Hepatocyte (in vitro differentiated cells): ENCODE data around the gene VILL. TPM values are rescaled to one million over a fixed set of nuclear protein-coding genes. Genes with fewer than 3 reads are reported as not detected.
"Not testable (repeated sequence)": the region's sequence is repeated elsewhere in the genome, so short reads cannot be mapped to it uniquely, and the experiment has no call there.

Experiments
- DNase-seq: peaks from one replicate; pipeline ENCODE4 v3.0.0-alpha.2; 2016; ENCODE audit warnings: low spot score
- H2AFZ ChIP-seq: fragments of 200-600 bp; sonication (generic); 2 replicates; pipeline ENCODE4 v1.6.0; 2016; ENCODE audit warnings: antibody characterized with exemption, mild to moderate bottlenecking
- H3K27ac ChIP-seq: fragments of 200-600 bp; sonication (generic); 2 replicates; pipeline ENCODE4 v1.5.1; 2016; ENCODE audit warnings: mild to moderate bottlenecking
- H3K27me3 ChIP-seq: fragments of 200-600 bp; sonication (generic); 2 replicates; pipeline ENCODE4 v1.6.1; 2016
- H3K36me3 ChIP-seq: fragments of 200-600 bp; sonication (generic); replicated peaks from 2 replicates; pipeline ENCODE4 v1.5.1; 2016; ENCODE audit warnings: low read depth; ENCODE audit not compliant: insufficient read depth
- H3K4me1 ChIP-seq: fragments of 200-600 bp; sonication (generic); 2 replicates; pipeline ENCODE4 v1.5.1; 2016; ENCODE audit warnings: mild to moderate bottlenecking, moderate library complexity; ENCODE audit not compliant: insufficient read depth
- H3K4me2 ChIP-seq: fragments of 200-600 bp; sonication (generic); 2 replicates; pipeline ENCODE4 v1.6.0; 2016
- H3K4me3 ChIP-seq: fragments of 200-600 bp; sonication (generic); 2 replicates; pipeline ENCODE4 v1.5.1; 2016; ENCODE audit warnings: mild to moderate bottlenecking
- H3K79me2 ChIP-seq: fragments of 200-600 bp; sonication (generic); 2 replicates; pipeline ENCODE4 v1.6.0; 2017; ENCODE audit warnings: mild to moderate bottlenecking
- H3K9me2 ChIP-seq: fragments of 200-600 bp; sonication (generic); replicated peaks from 2 replicates; pipeline ENCODE4 v1.6.0; 2017; ENCODE audit warnings: mild to moderate bottlenecking; ENCODE audit not compliant: insufficient read depth
- H3K9me3 ChIP-seq: fragments of 200-600 bp; sonication (generic); 2 replicates; pipeline ENCODE4 v1.5.1; 2016; ENCODE audit warnings: low read depth, mild to moderate bottlenecking
- H4K20me1 ChIP-seq: fragments of 200-600 bp; sonication (generic); 2 replicates; pipeline ENCODE4 v1.6.0; 2016; ENCODE audit warnings: mild to moderate bottlenecking; ENCODE audit not compliant: insufficient read depth, poor library complexity, severe bottlenecking
- CTCF ChIP-seq: fragments of 200-600 bp; sonication (generic); IDR thresholded peaks from 2 replicates; pipeline ENCODE4 v1.5.1; 2016; ENCODE audit warnings: antibody characterized with exemption, mild to moderate bottlenecking; ENCODE audit not compliant: poor library complexity
- EZH2 ChIP-seq: fragments of 200-600 bp; sonication (generic); IDR thresholded peaks from 2 replicates; pipeline ENCODE4 v1.6.1; 2016; ENCODE audit warnings: antibody characterized with exemption, mild to moderate bottlenecking, borderline replicate concordance
- EZH2phosphoT487 ChIP-seq: fragments of 200-600 bp; sonication (generic); IDR thresholded peaks from one replicate; pipeline ENCODE4 v1.6.1; 2018; ENCODE audit warnings: antibody characterized with exemption, mild to moderate bottlenecking, low read depth, moderate library complexity; ENCODE audit not compliant: unreplicated experiment, severe bottlenecking
- WGBS: methylation state at CpG from one replicate; pipeline ENCODE4 v1.1.6; 2016; ENCODE audit warnings: low lambda C conversion rate; ENCODE audit errors: missing lambda C conversion rate; 5-methylcytosine and 5-hydroxymethylcytosine counted together
- polyA plus RNA-seq: library from polyadenylated mRNA; unstranded; fragments of >200 nt; fragmentation: Nextera tagmentation; extraction: Ambion mirVana; gene quantifications from 2 replicates; pipeline ENCODE4 v1.2.1, GENCODE V29; 2016
- total RNA-seq: library from RNA; depleted of rRNA; stranded (reverse); fragments of >200 nt; gene quantifications from 2 replicates; pipeline ENCODE4 v1.2.3, GENCODE V29; 2014

VILL gene
- total and polyA plus RNA-seq, 2 experiments from 2014 or later = 39.3 to 47.4 TPM

GRCh38 chr3:37971467-37971866 is 19.1 kb upstream of the VILL start:
- Histone ChIP-seq H4K20me1 (no peaks in the 10 kb centered on the region), H3K27ac (no peak overlapping the region), H3K79me2 (peaks cover 4% of the 10 kb centered on the region), H3K9me2 (no peaks in the 10 kb centered on the region), H3K27me3 (no peaks in the 10 kb centered on the region), H3K4me2 (no peak overlapping the region), H3K36me3 (no peaks in the 10 kb centered on the region), H3K4me1 (peaks cover 4% of the 10 kb centered on the region), H3K4me3 (no peak overlapping the region), H3K9me3 (no peaks in the 10 kb centered on the region), H2AFZ (no peak overlapping the region)
- no peak for DNase-seq
- no peak for TF ChIP-seq EZH2phosphoT487
- TF ChIP-seq EZH2 = no peak
- no peak for TF ChIP-seq CTCF

- not testable (repeated sequence) for H3K4me2 ChIP-seq, DNase-seq, H3K27me3 ChIP-seq, H3K9me3 ChIP-seq, H3K27ac ChIP-seq, H3K4me1 ChIP-seq, H2AFZ ChIP-seq, H3K4me3 ChIP-seq, H3K9me2 ChIP-seq, H3K79me2 ChIP-seq, H3K36me3 ChIP-seq, H4K20me1 ChIP-seq
- WGBS = 97% methylated on average over 8 of the region's 8 CpGs
Measured at GRCh38 chr3:37972056-37972455, 18.5 kb upstream of the VILL start.

- Histone ChIP-seq H3K27me3 (no peaks in the 10 kb centered on the region), H3K4me2 (no peak overlapping the region), H3K9me3 (no peaks in the 10 kb centered on the region), H3K9me2 (no peaks in the 10 kb centered on the region), H3K36me3 (no peaks in the 10 kb centered on the region), H3K79me2 (no peaks in the 10 kb centered on the region), H3K4me3 (no peak overlapping the region), H3K27ac (no peak overlapping the region), H4K20me1 (no peaks in the 10 kb centered on the region), H3K4me1 (peaks cover 4% of the 10 kb centered on the region), H2AFZ (no peak overlapping the region)
- WGBS = 89% methylated on average over 12 of the region's 12 CpGs
- no peak for DNase-seq
- TF ChIP-seq EZH2 (no peak), EZH2phosphoT487 (no peak), CTCF (no peak)
Measured at GRCh38 chr3:37973246-37974054, 17.1 kb upstream of the VILL start.

- no peaks in the 10 kb centered on the region for H3K79me2 ChIP-seq
- TF ChIP-seq CTCF = peak; percentile 74
- no peak for TF ChIP-seq EZH2phosphoT487
- no peak for TF ChIP-seq EZH2
- no peaks in the 10 kb centered on the region for H3K36me3 ChIP-seq
- peak overlapping the region; percentile 25 for H3K27ac ChIP-seq
- DNase-seq = peak; percentile 82
- H3K4me1 ChIP-seq = peaks cover 4% of the 10 kb centered on the region
- H2AFZ ChIP-seq = no peak overlapping the region
- 76% methylated on average over 9 of the region's 9 CpGs for WGBS
- H4K20me1 ChIP-seq = no peaks in the 10 kb centered on the region
- no peak overlapping the region for H3K4me3 ChIP-seq
- H3K4me2 ChIP-seq = no peak overlapping the region
- no peaks in the 10 kb centered on the region for H3K27me3 ChIP-seq
- H3K9me2 ChIP-seq = no peaks in the 10 kb centered on the region
- H3K9me3 ChIP-seq = no peaks in the 10 kb centered on the region
Measured at GRCh38 chr3:37974121-37975083, 16.2 kb upstream of the VILL start.
